MG63 (cell line): ENCODE measurements around the gene OLR1. TPM values are rescaled to one million over a fixed set of nuclear protein-coding genes. Genes with fewer than 3 reads are reported as not detected.
A peak's percentile ranks its signal among the peaks of the same experiment; 100 is the strongest.
"Not testable (repeated sequence)": the region's sequence is repeated elsewhere in the genome, so short reads cannot be mapped to it uniquely, and the experiment has no call there.

Source experiments
- DNase-seq: peaks from one replicate; pipeline ENCODE4 v3.0.0-alpha.2; 2020
- H3K27me3 ChIP-seq: fragments of 250-450 bp; sonication (Bioruptor Pico); 2 replicates; pipeline ENCODE4 v1.5.1; 2020; ENCODE audit warnings: mild to moderate bottlenecking, moderate library complexity
- H3K36me3 ChIP-seq: fragments of 250-450 bp; sonication (Bioruptor Pico); 2 replicates; pipeline ENCODE4 v1.5.1; 2020; ENCODE audit warnings: mild to moderate bottlenecking, moderate library complexity
- H3K4me3 ChIP-seq: fragments of 250-450 bp; sonication (Bioruptor Pico); 2 replicates; pipeline ENCODE4 v1.5.1; 2020; ENCODE audit warnings: mild to moderate bottlenecking, moderate library complexity
- H3K9me3 ChIP-seq: fragments of 250-450 bp; sonication (Bioruptor Pico); 2 replicates; pipeline ENCODE4 v1.5.1; 2020; ENCODE audit warnings: mild to moderate bottlenecking, moderate library complexity
- total RNA-seq: library from RNA; depleted of rRNA; stranded (reverse); fragments of >200 nt; shearing (Covaris generic); gene quantifications from 2 replicates; pipeline ENCODE4 v1.2.3, GENCODE V29; 2014; ENCODE audit warnings: low replicate concordance; rRNA removed

OLR1 gene
- 8.6 and 15.3 TPM in 2 replicates for total RNA-seq

DNA sequence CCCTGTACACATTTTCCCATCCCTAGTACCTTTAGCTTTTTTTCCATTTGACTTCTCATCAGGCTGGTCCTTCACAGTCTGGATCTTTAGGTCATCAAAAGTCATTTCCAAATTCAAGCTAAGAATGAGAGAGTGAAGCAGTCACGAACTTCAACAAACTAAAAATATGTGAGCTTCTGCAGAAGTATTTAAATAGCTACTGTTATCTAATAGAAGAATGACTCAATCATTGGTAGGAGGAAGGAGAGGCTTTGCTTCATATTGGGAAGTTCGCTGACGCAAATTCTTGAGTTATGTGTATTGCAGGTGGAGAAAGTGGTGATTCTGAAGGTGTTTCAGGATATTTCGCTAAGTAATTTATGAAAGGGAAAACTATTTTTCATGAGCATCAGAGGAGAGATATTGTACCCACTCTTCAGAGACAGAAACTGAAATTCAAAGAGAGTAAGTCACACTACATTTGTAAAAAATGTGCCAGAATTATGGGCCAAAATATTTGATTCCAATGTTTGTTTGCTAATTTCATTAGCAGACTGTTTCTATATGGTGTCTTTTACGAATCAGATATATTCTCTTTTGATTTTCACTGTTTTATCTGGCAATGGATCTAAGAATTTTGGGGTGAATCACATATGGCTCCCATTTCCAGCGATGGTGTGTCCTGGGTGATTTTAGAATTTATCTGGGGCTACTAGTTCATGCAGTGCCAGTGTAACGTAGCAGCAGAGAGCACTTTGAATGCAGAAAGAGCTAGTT lies at the start of gene OLR1:
Gene OLR1 (minus strand): TSS at position 160 of the 756 bp plus-strand sequence. CDS start 55 bp downstream, at position 105.
- Histone ChIP-seq H3K4me3 (no peak within 1 kb of the TSS), H3K9me3 (no peaks in the 10 kb centered on the region), H3K36me3 (no peaks in the 10 kb centered on the region), H3K27me3 (no peaks in the 10 kb centered on the region)
- DNase-seq = no peak

GRCh38 chr12:10220398-10221077 lies 48.6 kb upstream of the OLR1 start:
- no peaks in the 10 kb centered on the region for H3K9me3 ChIP-seq
- peaks cover 11% of the 10 kb centered on the region for H3K36me3 ChIP-seq
- H3K27me3 ChIP-seq = no peaks in the 10 kb centered on the region
- DNase-seq = peak; percentile 37
- H3K4me3 ChIP-seq = no peak overlapping the region

DNA sequence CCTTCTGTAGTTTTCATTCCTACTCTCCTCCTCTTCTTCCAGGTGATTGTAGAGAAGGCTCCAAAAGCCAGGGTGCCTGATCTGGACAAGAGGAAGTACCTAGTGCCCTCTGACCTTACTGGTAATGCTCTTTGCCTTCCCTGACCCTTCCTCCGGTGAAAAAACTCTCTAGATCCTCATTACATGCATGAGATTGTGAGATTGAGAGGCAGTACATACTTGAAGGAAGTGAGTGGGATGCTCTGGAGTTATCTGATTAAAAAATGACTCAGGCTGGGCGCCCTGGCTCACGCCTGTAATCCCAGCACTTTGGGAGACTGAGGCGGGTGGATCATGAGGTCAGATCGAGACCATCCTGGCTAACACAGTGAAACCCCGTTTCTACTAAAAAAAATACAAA lies 46.1 kb upstream of the OLR1 start:
- no peaks in the 10 kb centered on the region for H3K9me3 ChIP-seq
- no peak for DNase-seq
- no peak overlapping the region for H3K4me3 ChIP-seq
- H3K27me3 ChIP-seq = no peaks in the 10 kb centered on the region
- peaks cover 11% of the 10 kb centered on the region for H3K36me3 ChIP-seq

GRCh38 chr12:10215946-10216345 lies 44.0 kb upstream of the OLR1 start:
- not testable (repeated sequence) for DNase-seq, H3K9me3 ChIP-seq, H3K27me3 ChIP-seq, H3K36me3 ChIP-seq, H3K4me3 ChIP-seq

DNA sequence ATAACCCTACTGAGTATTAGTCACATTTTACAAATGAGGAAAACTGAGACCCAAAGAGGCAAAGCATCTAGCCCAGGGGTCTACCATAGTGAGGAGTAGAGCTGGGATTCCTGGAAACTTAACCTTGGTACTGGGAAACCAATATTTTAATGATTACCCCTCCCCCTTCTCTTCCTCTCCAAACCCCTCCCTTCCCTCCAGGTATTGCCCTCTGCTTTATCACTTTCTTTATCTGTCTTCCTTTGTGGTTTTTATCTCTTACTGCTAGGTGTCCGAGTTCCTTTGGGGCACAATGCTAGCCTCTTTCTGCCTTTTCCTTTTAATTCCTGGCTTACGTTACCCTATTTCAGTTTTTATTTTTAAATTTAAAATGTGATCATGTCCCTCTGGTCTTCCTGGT lies 43.5 kb upstream of the OLR1 start:
- H3K9me3 ChIP-seq = no peaks in the 10 kb centered on the region
- DNase-seq = no peak
- H3K36me3 ChIP-seq = no peaks in the 10 kb centered on the region; the same call in 1 of the 2 replicates
- H3K4me3 ChIP-seq = no peak overlapping the region
- no peaks in the 10 kb centered on the region for H3K27me3 ChIP-seq

DNA sequence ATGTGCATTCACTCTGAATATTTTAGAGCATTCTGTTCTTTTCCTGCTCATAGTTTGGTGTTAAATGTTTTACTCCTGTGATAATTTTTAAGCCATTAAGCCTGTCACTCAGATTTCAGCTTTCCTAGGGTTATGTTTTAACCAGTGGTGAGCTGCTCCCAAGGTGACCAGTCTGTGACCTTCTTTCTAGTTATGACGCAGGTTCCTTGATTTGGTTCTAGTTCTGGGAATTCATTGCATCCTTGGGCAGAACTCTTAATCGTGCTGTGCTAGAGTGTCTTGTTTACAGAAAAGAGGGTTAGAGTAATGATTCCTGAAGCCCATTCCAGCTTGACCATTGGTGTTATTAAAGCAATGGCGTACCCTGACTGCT lies 42.9 kb upstream of the OLR1 start:
- H3K36me3 ChIP-seq = no peaks in the 10 kb centered on the region; the same call in 1 of the 2 replicates
- no peak for DNase-seq
- H3K9me3 ChIP-seq = no peaks in the 10 kb centered on the region
- no peak overlapping the region for H3K4me3 ChIP-seq
- no peaks in the 10 kb centered on the region for H3K27me3 ChIP-seq

DNA sequence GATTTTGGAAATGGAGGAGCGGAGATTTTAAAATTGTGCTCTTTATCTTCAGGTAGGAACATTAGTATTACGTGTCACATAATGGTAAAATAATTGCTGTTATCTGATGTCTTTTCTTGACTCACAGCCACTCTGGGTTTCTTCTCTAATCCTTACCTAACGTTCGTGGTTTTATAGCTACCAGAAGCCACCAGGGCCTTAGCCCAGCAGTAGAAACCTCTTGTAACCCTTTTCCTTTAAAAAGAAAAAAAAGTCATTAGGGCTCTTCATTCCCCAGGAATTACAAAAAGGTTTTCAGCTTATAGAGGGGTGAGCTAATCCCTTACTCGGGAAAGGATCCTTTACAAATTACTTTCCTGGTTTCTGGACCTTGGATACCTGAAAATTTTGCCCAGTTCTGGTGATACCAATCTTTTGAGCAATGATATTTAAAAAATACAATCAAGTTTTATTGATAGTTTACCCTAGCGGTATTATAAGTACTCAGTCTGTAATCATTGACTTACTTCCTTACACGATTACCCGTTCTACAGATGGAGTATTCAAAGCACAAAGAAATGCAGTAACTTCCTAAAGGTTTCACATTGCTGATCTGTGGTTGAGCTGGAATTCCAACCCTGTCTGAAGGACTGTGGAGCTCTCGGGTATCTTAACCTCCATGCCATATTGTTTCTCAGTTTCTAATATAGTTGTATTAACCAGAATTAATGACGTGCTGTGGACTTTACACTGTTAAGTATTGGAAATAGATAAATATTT lies 42.4 kb upstream of the OLR1 start:
- Histone ChIP-seq H3K27me3 (no peaks in the 10 kb centered on the region), H3K4me3 (peak overlapping the region; percentile 64), H3K36me3 (no peaks in the 10 kb centered on the region; the same call in 1 of the 2 replicates), H3K9me3 (no peaks in the 10 kb centered on the region)
- no peak for DNase-seq

- peak; percentile 60 for DNase-seq
- no peaks in the 10 kb centered on the region for H3K27me3 ChIP-seq
- H3K36me3 ChIP-seq = no peaks in the 10 kb centered on the region; the same call in 1 of the 2 replicates
- no peaks in the 10 kb centered on the region for H3K9me3 ChIP-seq
- peak overlapping the region; percentile 64 for H3K4me3 ChIP-seq
Measured at GRCh38 chr12:10213168-10214135, 41.5 kb upstream of the OLR1 start.

GRCh38 chr12:10212739-10213131 lies 40.8 kb upstream of the OLR1 start, which contains the start of gene GABARAPL1:
TSS of gene GABARAPL1 (plus strand) at chr12:10212877. CDS start at chr12:10213130, 253 bp downstream.
- peak; percentile 66 for DNase-seq
- no peaks in the 10 kb centered on the region; the same call in 1 of the 2 replicates for H3K36me3 ChIP-seq
- H3K9me3 ChIP-seq = no peaks in the 10 kb centered on the region
- H3K4me3 ChIP-seq = peak within 1 kb of the TSS; percentile 64
- no peaks in the 10 kb centered on the region for H3K27me3 ChIP-seq

DNA sequence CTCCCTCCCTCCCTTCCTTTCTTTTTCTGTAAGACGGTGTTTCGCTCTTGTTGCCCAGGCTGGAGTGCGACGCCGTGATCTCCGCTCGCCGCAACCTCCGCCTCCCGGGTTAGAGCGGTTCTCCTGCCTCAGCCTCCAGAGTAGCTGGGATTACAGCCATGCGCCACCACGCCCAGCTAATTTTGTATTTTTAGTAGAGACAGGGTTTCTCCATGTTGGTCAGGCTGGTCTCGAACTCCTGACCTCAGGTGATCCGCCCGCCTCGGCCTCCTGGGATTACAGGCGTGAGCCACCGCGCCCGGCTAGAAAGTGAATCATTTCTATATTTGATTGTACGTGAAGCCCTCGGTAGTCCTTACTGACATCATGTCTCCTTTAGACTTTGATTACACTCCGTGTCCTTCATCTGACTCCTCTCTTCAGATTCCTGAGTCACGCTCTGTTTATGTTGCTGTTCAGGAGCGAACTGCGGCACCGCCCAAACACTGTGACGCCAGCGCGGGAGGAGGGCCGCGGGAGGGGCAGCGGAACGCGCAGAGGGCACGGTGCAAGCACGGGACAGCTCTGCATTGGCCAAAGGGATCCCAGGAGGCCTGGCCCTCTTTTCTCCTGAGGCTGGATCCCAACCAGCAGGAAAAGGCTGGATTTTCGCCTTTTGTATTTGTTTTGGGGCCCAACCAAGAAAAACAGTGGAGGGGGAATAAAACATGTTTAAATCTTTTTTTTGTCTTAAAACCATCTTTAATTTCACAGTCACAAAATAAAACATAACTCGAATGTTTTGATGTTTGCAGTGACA lies 40.2 kb upstream of the OLR1 start:
- peak; percentile 98 for DNase-seq
- Histone ChIP-seq H3K9me3 (no peaks in the 10 kb centered on the region), H3K36me3 (no peaks in the 10 kb centered on the region; the same call in 1 of the 2 replicates), H3K4me3 (peak overlapping the region; percentile 64), H3K27me3 (no peaks in the 10 kb centered on the region)

DNA sequence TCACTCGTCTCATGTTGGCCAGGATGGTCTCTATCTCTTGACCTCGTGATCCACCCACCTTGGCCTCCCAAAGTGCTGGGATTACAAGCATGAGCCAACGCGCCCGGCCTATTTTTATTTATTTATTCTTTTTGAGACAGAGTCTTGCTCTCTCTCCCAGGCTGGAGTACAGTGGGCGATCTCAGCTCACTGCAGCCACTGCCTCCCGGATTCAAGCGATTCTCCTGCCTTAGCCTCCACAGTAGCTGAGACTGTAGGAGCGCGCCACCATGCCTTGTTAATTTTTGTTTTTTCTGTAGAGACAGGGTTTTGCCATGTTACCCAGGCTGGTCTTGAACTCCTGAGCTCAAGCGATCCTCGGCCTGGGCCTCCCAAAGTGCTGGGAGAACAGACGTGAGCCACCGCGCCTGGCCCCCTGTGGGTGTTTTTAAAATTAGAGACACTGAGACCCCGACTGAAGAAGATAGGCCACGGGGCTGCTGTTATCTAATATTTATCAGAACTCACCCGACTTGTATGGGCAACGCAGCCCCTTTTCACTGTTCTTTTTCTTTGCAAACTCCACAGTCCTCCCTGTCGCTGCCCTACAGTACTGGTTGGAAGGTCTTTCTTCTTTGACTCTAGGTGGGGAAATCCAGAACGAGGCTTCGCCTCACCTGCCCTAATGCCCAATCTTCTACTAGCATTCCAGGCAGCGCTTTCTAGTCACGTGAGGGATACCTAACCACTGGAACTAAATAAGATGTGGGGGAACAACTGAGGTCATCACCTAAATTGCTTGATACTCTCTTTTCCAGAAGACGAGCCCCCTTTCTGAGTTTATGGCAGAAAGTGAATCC lies 39.4 kb upstream of the OLR1 start:
- H3K36me3 ChIP-seq = no peaks in the 10 kb centered on the region
- H3K27me3 ChIP-seq = no peaks in the 10 kb centered on the region
- H3K4me3 ChIP-seq = no peak overlapping the region
- H3K9me3 ChIP-seq = no peaks in the 10 kb centered on the region
- peak; percentile 8 for DNase-seq

DNA sequence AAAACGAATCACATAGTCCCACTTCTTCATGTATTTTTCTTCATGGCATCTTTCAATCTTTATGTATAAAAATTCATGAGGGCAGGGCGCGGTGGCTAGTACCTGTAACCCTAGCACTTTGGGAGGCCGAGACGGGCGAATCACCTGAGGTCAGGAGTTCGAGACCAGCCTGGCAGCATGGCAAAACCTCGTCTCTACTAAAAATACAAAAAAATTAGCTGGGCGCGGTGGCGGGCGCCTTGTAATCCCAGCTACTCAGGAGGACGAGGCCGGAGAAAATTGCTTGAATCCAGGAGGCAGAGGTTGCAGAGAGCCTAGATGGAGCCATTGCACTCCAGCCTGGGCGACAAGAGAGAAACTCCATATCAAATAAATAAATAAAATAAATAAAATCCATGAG lies 38.3 kb upstream of the OLR1 start:
- Histone ChIP-seq H3K27me3 (no peaks in the 10 kb centered on the region), H3K36me3 (no peaks in the 10 kb centered on the region), H3K4me3 (no peak overlapping the region), H3K9me3 (no peaks in the 10 kb centered on the region)
- no peak for DNase-seq

- Histone ChIP-seq H3K27me3 (no peaks in the 10 kb centered on the region), H3K9me3 (no peaks in the 10 kb centered on the region), H3K4me3 (no peak overlapping the region), H3K36me3 (no peaks in the 10 kb centered on the region)
- DNase-seq = no peak
Measured at GRCh38 chr12:10207136-10207535, 35.2 kb upstream of the OLR1 start.

DNA sequence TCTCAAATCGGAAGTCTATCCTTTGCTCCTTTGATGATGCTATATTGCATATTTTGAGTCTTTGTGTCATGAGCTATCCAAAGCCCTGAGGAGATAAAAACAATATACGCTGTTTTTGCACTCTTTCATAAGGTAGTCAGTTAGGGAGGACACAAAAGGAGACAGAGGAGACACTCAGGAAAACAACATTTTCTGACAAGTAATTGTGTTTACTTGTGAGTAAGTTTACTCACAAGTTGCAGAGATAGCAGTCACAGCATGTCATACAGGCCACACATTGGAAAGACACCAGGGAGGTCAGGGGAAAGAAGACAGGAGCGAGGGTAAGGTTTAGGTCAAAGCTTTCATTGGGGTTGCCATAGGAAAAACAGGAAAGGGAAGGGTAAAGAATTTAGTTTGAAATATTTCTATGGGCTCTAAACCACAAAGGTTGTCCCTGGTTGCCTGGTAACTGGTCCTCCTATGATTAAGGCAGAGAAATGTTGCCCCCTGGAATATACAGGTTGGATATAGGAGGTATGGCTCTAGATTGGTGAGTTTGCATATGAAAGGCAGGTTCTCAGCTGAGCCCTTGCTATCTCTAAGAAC lies 33.4 kb upstream of the OLR1 start:
- H3K9me3 ChIP-seq = no peaks in the 10 kb centered on the region
- no peaks in the 10 kb centered on the region for H3K36me3 ChIP-seq
- no peaks in the 10 kb centered on the region for H3K27me3 ChIP-seq
- no peak overlapping the region for H3K4me3 ChIP-seq
- no peak for DNase-seq
